ENCODE measurements around the gene PPP1R10. TPM values are rescaled to one million over a fixed set of nuclear protein-coding genes. Genes with fewer than 3 reads are reported as not detected.

The PPP1R10 gene
- total RNA-seq, 1 experiment from 2014 or later, result 82.9 TPM

DNA sequence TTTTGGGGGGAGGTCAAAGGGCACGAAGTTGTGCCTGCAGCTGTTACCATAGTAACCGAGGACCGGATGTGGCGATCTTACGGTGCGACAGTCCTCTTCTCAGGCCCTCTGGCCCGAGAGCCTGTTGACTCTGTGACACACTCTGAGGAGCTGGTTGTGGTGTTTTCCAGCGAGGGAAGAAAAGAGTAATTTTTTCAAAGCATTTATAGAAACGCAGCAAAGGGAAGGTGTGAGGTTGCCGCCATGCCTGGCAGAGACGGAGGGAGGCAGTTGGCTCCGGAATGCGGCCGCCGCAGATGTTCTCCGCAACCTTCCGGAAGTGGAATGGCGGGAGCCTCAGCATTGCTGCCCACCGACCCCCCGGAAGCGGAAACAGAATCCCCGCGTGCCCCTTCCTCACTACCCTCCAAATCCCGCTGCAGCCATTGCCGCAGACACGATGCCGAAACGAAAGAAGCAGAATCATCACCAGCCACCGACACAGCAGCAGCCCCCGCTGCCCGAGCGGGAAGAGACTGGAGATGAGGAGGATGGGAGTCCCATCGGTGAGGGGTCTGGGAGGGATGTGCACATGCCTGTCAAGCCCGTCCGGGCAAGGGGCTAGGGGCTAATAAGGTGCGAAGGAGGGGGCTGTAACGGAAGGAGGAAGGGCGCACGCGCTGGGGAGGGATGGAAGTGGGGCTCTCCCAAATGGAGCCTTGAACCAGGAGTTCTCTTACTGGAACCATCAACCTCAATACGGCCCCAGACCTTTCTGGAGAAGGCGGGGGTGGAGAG is 59.9 kb downstream of the PPP1R10 start, which contains the start of gene PRR3:
Gene PRR3 (plus strand): TSS at position 390 of the 777 bp plus-strand sequence. CDS start 50 bp downstream, at position 440.
- TF ChIP-seq, protein P1, sequence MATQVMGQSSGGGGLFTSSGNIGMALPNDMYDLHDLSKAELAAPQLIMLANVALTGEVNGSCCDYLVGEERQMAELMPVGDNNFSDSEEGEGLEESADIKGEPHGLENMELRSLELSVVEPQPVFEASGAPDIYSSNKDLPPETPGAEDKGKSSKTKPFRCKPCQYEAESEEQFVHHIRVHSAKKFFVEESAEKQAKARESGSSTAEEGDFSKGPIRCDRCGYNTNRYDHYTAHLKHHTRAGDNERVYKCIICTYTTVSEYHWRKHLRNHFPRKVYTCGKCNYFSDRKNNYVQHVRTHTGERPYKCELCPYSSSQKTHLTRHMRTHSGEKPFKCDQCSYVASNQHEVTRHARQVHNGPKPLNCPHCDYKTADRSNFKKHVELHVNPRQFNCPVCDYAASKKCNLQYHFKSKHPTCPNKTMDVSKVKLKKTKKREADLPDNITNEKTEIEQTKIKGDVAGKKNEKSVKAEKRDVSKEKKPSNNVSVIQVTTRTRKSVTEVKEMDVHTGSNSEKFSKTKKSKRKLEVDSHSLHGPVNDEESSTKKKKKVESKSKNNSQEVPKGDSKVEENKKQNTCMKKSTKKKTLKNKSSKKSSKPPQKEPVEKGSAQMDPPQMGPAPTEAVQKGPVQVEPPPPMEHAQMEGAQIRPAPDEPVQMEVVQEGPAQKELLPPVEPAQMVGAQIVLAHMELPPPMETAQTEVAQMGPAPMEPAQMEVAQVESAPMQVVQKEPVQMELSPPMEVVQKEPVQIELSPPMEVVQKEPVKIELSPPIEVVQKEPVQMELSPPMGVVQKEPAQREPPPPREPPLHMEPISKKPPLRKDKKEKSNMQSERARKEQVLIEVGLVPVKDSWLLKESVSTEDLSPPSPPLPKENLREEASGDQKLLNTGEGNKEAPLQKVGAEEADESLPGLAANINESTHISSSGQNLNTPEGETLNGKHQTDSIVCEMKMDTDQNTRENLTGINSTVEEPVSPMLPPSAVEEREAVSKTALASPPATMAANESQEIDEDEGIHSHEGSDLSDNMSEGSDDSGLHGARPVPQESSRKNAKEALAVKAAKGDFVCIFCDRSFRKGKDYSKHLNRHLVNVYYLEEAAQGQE (IDR thresholded peaks at IDR 0.05; ENCODE audit: insufficient read depth in 1 of 2, low read depth in 2 of 2, low read length in 1 of 2), result no peak; a peak in 2 of 4 replicates
- TF ChIP-seq SIN3A (IDR thresholded peaks at IDR 0.05; ENCODE audit: borderline replicate concordance, insufficient read depth, low read depth, low read length) (peak; percentile 69; the same call in 1 of the 2 replicates), POLR2AphosphoS5 (IDR thresholded peaks at IDR 0.05; ENCODE audit: low read depth, low read length) (peak; percentile 49)
- Histone ChIP-seq H3K27ac (ENCODE audit: low read length) (peak within 1 kb of the TSS; percentile 98), H3K9me3 (ENCODE audit: control insufficient read depth, insufficient read depth, low read depth, low read length) (no peaks in the 10 kb centered on the region), H3K4me1 (ENCODE audit: control insufficient read depth, insufficient read depth, low read length) (peaks cover 9% of the 10 kb centered on the region; the same call in 1 of the 2 replicates), H3K36me3 (ENCODE audit: control insufficient read depth, insufficient read depth, low read length) (peaks cover 8% of the 10 kb centered on the region), H3K27me3 (ENCODE audit: control insufficient read depth, insufficient read depth, low read length) (no peaks in the 10 kb centered on the region), H3K4me3 (ENCODE audit: low read depth in 2 of 2, low read length in 2 of 2) (peak within 1 kb of the TSS; percentile 80 to 100)
- no TSS peak for BruUV-seq (replicated peaks)
- in situ Hi-C loops (cut with HindIII; ENCODE audit: low pct_unique_long_range_greater_than_20kb, low sequenced_read_pairs) (no loop called here), intact Hi-C loops (cut with micrococcal nuclease; ENCODE audit: unreplicated experiment) (no loop called here)
- DNase-seq (ENCODE audit: low read depth, low spot score) (peak; percentile 75), ATAC-seq (peak; percentile 87)
- ChIA-PET POLR2A (interaction anchor here (0.6 to 1.7 kb wide), 3 partner anchors 9 to 31 kb away, joined by 3 to 6 read pairs (median 5); no protein-coding TSS in a partner anchor), CTCF (no interaction called here)

DNA sequence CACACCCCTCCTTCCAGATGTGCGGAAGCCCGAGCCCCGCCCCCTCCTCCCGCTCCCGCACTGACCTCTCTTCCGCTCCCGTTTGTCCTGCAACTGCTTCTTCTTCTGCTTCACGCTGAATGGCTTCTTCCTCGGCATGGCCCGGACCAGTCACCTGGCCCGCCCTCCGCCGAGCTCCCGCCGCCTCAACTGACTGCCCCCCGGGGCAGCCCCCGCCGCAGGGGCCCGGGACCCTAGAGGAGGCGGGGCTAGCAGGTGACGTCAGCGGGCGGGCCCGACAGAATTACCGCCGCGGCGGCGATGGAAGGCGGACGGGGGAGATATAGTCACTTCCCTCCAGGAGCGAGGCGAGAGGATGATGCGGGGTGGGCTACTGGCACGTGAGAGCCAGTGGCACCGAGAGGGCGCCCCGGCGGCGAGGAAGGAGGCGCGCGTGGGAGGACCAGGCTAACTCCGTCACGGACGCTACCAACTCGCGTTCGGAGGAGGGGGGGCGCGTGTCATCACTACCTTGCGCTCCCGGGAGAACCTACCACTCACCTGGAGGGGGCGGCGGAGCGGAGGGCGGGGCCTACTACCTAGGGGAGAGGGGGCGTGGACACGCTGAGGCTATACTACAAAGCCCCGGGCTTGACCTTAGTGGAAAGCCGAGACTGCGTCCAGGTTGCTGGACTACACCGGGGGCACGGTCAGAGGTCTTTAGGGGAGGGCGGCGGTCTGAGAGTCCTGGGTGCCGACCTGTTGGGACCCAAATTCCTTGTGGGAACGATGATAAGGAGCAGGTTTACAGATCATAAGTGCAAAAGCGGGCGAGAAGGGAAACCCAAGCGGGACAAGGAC is 60.8 kb downstream of the PPP1R10 start, which contains the start of gene GNL1:
Gene GNL1 (minus strand): TSS at position 424 of the 840 bp plus-strand sequence. CDS start 286 bp downstream, at position 138.
- Histone ChIP-seq H3K27ac (ENCODE audit: low read length) (peak within 1 kb of the TSS; percentile 98), H3K27me3 (ENCODE audit: control insufficient read depth, insufficient read depth, low read length) (no peaks in the 10 kb centered on the region), H3K9me3 (ENCODE audit: control insufficient read depth, insufficient read depth, low read depth, low read length) (no peaks in the 10 kb centered on the region), H3K4me3 (ENCODE audit: low read depth in 2 of 2, low read length in 2 of 2) (peak within 1 kb of the TSS; percentile 80 to 100), H3K4me1 (ENCODE audit: control insufficient read depth, insufficient read depth, low read length) (peaks cover 9% of the 10 kb centered on the region; the same call in 1 of the 2 replicates), H3K36me3 (ENCODE audit: control insufficient read depth, insufficient read depth, low read length) (peaks cover 8% of the 10 kb centered on the region)
- CTCF ChIA-PET, result no interaction called here
- peak; percentile 47 for TF ChIP-seq TCF7L2 (IDR thresholded peaks at IDR 0.05; ENCODE audit: low read depth, low read length)
- TF ChIP-seq, protein P2, sequence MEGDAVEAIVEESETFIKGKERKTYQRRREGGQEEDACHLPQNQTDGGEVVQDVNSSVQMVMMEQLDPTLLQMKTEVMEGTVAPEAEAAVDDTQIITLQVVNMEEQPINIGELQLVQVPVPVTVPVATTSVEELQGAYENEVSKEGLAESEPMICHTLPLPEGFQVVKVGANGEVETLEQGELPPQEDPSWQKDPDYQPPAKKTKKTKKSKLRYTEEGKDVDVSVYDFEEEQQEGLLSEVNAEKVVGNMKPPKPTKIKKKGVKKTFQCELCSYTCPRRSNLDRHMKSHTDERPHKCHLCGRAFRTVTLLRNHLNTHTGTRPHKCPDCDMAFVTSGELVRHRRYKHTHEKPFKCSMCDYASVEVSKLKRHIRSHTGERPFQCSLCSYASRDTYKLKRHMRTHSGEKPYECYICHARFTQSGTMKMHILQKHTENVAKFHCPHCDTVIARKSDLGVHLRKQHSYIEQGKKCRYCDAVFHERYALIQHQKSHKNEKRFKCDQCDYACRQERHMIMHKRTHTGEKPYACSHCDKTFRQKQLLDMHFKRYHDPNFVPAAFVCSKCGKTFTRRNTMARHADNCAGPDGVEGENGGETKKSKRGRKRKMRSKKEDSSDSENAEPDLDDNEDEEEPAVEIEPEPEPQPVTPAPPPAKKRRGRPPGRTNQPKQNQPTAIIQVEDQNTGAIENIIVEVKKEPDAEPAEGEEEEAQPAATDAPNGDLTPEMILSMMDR (IDR thresholded peaks at IDR 0.05), result no peak
- TF ChIP-seq SIN3A (IDR thresholded peaks at IDR 0.05; ENCODE audit: borderline replicate concordance, insufficient read depth, low read depth, low read length), result 0 out of 2 replicates have a peak, but pooled peaks have one; percentile 73
- TF ChIP-seq, protein P1 (IDR thresholded peaks at IDR 0.05; ENCODE audit: insufficient read depth in 1 of 2, low read depth in 2 of 2, low read length in 1 of 2), result no peak
- TF ChIP-seq POLR2AphosphoS5 (IDR thresholded peaks at IDR 0.05; ENCODE audit: low read depth, low read length), result peak; percentile 38
- in situ Hi-C loops (cut with HindIII; ENCODE audit: low pct_unique_long_range_greater_than_20kb, low sequenced_read_pairs), result no loop called here
- ATAC-seq (peak; percentile 94), DNase-seq (ENCODE audit: low read depth, low spot score) (peak; percentile 72)
- no TSS peak for BruUV-seq (replicated peaks)
- POLR2A ChIA-PET, result interaction anchor here (0.6 kb wide), 2 partner anchors 16 to 32 kb away, joined by 4 to 5 read pairs; no protein-coding TSS in a partner anchor
- intact Hi-C loops (cut with micrococcal nuclease; ENCODE audit: unreplicated experiment), result no loop called here

All from Panc1 (cell line).